ENCODE results near the gene HORMAD1.

DNA sequence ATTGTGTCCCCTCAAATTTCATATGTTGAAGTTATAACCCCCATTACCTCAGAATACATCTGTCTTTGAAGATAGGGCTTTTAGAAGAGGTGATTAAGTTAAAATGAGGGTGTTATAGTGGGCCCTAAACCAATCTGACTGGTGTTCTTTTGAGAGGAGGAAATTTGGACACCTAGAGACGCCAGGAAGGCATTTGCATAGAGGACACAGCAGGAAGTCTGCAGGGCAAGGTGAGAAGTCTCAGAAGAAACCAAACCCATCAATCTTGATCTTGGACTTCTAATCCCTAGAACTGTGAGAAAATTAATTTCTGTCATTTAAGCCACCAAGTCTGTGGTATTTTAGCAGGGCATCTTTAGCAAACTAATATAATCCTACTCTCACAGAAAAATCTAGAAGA is 36.8 kb downstream of the HORMAD1 start:
- TF ChIP-seq, protein P1, sequence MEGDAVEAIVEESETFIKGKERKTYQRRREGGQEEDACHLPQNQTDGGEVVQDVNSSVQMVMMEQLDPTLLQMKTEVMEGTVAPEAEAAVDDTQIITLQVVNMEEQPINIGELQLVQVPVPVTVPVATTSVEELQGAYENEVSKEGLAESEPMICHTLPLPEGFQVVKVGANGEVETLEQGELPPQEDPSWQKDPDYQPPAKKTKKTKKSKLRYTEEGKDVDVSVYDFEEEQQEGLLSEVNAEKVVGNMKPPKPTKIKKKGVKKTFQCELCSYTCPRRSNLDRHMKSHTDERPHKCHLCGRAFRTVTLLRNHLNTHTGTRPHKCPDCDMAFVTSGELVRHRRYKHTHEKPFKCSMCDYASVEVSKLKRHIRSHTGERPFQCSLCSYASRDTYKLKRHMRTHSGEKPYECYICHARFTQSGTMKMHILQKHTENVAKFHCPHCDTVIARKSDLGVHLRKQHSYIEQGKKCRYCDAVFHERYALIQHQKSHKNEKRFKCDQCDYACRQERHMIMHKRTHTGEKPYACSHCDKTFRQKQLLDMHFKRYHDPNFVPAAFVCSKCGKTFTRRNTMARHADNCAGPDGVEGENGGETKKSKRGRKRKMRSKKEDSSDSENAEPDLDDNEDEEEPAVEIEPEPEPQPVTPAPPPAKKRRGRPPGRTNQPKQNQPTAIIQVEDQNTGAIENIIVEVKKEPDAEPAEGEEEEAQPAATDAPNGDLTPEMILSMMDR (conservative IDR thresholded peaks at IDR 0.05 in 1 of 2, IDR thresholded peaks at IDR 0.05 in 1 of 2; ENCODE audit: low read depth in 1 of 2, low read length in 2 of 2), result no peak
- TF ChIP-seq EZH2 (IDR thresholded peaks at IDR 0.05; ENCODE audit: low read length, missing control alignments), result no peak

Data from fibroblast of lung (primary cell).